Stimulated activated naive B cell treated with anti-CD40 and anti-IgM and Interleukin-4, amounts not matched to agents 10 μg/mL and 1 μg/mL and 100 μg/mL, for 72 hours (primary cell): ENCODE results near the gene GABPB1.

Source experiments
- ATAC-seq, 2 donors: fragments of 150-1000 bp; cut with Tn5 transposase; replicated peaks; 2 replicates each; pipeline ENCODE4 v1.10.0; 2021; ENCODE audit warnings: moderate library complexity in 1 of 2
- DNase-seq: peaks from one replicate; pipeline ENCODE4 v3.0.0; 2021
- H3K27ac Mint-ChIP-seq: one replicate; pipeline ENCODE4 v1.8.0; 2022; ENCODE audit warnings: mild to moderate bottlenecking, mixed read lengths
- H3K27me3 Mint-ChIP-seq, 2 donors: one replicate each; pipeline ENCODE4 v1.8.0; 2022; ENCODE audit warnings: mixed read lengths in 2 of 2
- H3K36me3 Mint-ChIP-seq, 2 donors: one replicate each; pipeline ENCODE4 v1.8.0; 2022; ENCODE audit warnings: mixed read lengths in 2 of 2, mild to moderate bottlenecking in 1 of 2
- H3K4me1 Mint-ChIP-seq, 2 donors: one replicate each; pipeline ENCODE4 v1.8.0; 2022; ENCODE audit warnings: mixed read lengths in 2 of 2, mild to moderate bottlenecking in 1 of 2
- H3K4me3 Mint-ChIP-seq, 2 donors: one replicate each; pipeline ENCODE4 v1.8.0; 2022; ENCODE audit warnings: mild to moderate bottlenecking in 2 of 2, mixed read lengths in 2 of 2, moderate library complexity in 1 of 2
- H3K9me3 Mint-ChIP-seq, 2 donors: one replicate each; pipeline ENCODE4 v1.8.0; 2022; ENCODE audit warnings: mixed read lengths in 2 of 2, mild to moderate bottlenecking in 1 of 2

The GABPB1 gene

GRCh38 chr15:50328116-50328515 lies 26.9 kb downstream of the GABPB1 start:
- no peak overlapping the region for H3K27ac Mint-ChIP-seq
- ATAC-seq: no peak
- peaks cover 10 to 34% of the 10 kb centered on the region in 2 donors for H3K4me1 Mint-ChIP-seq
- H3K36me3 Mint-ChIP-seq: peaks cover 5 to 12% of the 10 kb centered on the region in 2 donors
- no peak for DNase-seq
- no peaks in the 10 kb centered on the region for H3K27me3 Mint-ChIP-seq
- H3K4me3 Mint-ChIP-seq: no peak overlapping the region
- H3K9me3 Mint-ChIP-seq: no peaks in the 10 kb centered on the region

GRCh38 chr15:50321680-50322210 lies 33.3 kb downstream of the GABPB1 start:
- H3K4me1 Mint-ChIP-seq: peaks cover 7 to 18% of the 10 kb centered on the region in 2 donors
- H3K36me3 Mint-ChIP-seq: peaks cover 3 to 8% of the 10 kb centered on the region in 2 donors
- H3K4me3 Mint-ChIP-seq: no peak overlapping the region
- no peak for ATAC-seq
- H3K27me3 Mint-ChIP-seq: no peaks in the 10 kb centered on the region
- no peaks in the 10 kb centered on the region for H3K9me3 Mint-ChIP-seq
- no peak for DNase-seq
- no peak overlapping the region for H3K27ac Mint-ChIP-seq

DNA sequence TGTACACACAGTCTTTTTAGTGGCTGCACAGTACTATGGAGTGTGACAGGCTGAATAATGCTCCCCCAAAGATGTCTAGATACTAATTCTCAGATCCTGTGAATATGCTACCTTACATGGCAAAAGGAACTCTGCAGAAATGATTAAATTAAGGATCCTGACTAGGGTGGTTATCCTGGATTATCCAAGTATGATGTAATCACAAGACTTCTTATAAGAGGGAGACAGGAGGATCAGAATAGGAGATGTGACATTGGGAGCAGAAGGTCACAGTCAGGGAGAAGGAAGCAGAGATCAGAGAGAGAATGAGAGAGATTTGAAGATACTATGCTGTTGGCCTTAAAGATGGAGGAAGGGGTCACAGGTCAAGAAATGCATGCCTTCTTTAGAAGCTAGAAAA lies 34.5 kb downstream of the GABPB1 start:
- ATAC-seq (no peak), DNase-seq (no peak)
- Mint-ChIP-seq H3K27me3 (no peaks in the 10 kb centered on the region), H3K4me3 (no peak overlapping the region), H3K36me3 (peaks cover 3 to 8% of the 10 kb centered on the region in 2 donors), H3K4me1 (peaks cover 7 to 17% of the 10 kb centered on the region in 2 donors), H3K27ac (no peak overlapping the region), H3K9me3 (no peaks in the 10 kb centered on the region)

GRCh38 chr15:50318697-50319096 lies 36.3 kb downstream of the GABPB1 start:
- Mint-ChIP-seq H3K9me3 (no peaks in the 10 kb centered on the region), H3K27ac (peak overlapping the region; percentile 79), H3K4me1 (peaks cover 5 to 9% of the 10 kb centered on the region in 2 donors), H3K4me3 (no peak overlapping the region), H3K36me3 (peaks cover 0 to 3% of the 10 kb centered on the region in 2 donors), H3K27me3 (no peaks in the 10 kb centered on the region)
- no peak for DNase-seq
- no peak for ATAC-seq

DNA sequence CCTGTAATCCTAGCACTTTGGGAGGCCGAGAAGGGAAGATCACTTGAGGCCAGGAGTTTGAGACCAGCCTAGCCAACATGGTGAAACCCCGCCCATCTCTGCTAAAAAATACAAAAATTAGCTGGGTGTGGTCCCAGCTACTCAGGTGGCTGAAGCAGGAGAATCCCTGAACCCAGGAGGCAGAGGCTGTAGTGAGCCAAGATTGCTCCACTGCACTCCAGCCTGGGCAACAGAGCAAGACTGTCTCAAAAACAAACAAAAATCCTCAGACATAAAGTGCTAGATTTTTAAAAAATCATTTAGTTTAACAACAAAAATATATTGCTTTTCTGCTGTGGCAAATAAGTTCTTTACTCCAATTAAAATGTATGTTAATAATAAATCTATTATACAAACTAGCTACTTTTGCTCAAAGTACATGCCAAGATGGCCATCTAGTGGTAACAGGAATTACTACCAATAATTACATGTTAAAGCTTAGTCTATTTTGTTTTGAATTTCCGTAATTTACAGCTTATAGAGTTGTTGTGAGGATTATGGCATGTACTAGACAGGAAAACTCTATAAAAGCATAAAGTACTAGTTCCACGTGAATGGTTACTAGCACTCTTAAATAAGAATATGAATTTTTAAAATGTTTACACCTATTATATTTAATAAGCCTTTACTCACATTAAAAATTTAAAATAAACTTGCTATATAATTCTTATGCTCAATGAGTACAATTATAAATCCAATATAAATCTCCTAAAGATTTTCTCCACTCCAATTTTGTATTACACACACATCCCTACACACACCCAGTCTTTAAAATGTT lies 39.0 kb downstream of the GABPB1 start:
- Mint-ChIP-seq H3K4me3 (no peak overlapping the region), H3K4me1 (peaks cover 5 to 14% of the 10 kb centered on the region in 2 donors), H3K27me3 (no peaks in the 10 kb centered on the region), H3K9me3 (no peaks in the 10 kb centered on the region), H3K27ac (no peak overlapping the region), H3K36me3 (peaks cover 0 to 3% of the 10 kb centered on the region in 2 donors)
- peak in 1 of 2 donors; percentile 51 for ATAC-seq
- DNase-seq: no peak

DNA sequence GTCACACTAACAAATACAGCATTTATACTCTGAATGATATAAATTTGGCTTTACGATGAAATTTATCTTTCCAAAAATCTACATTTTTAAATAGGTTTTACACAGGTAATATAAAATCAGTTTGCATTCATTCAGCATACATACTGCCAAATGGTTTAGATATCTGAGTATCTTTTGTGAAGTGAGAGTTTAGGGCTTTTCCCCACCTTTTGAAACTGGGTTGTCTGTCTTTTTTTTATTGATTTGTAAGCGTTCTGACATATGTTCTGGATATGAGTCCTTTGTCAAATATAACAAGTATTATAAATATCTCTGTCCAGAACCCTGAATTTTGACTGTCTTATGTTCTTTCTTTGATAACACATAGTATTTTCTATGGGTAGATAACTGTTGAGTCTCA lies 42.4 kb downstream of the GABPB1 start:
- H3K27me3 Mint-ChIP-seq: no peaks in the 10 kb centered on the region
- peaks cover 13 to 22% of the 10 kb centered on the region in 2 donors for H3K36me3 Mint-ChIP-seq
- H3K27ac Mint-ChIP-seq: no peak overlapping the region
- H3K4me1 Mint-ChIP-seq: peaks cover 2 to 5% of the 10 kb centered on the region in 2 donors
- H3K9me3 Mint-ChIP-seq: peaks cover 8 to 9% of the 10 kb centered on the region in 2 donors
- no peak for DNase-seq
- H3K4me3 Mint-ChIP-seq: no peak overlapping the region
- peak in 1 of 2 donors; percentile 46 for ATAC-seq

DNA sequence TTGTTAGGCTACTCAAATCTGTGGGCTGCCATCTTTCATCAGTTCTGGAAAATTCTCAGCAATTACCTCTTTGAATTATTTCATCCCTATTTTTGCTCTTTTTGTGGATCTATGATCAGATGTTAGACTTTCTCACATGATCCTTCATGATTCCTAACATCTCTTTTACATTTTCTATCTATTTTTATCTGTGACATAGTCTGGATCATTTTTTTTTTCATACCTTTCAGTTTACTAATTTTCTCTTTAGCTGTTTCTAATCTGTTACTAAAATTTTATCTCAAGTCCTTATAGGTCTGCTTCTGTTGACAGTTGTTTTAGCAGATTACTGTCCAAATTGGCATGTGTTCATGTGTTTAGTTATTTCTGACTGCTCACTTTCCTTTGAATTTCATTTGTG lies 47.2 kb downstream of the GABPB1 start:
- Mint-ChIP-seq H3K4me3 (no peak overlapping the region), H3K4me1 (peaks cover 2 to 3% of the 10 kb centered on the region in 2 donors), H3K27ac (no peak overlapping the region), H3K9me3 (peaks cover 14 to 16% of the 10 kb centered on the region in 2 donors), H3K36me3 (peaks cover 27 to 34% of the 10 kb centered on the region in 2 donors), H3K27me3 (no peaks in the 10 kb centered on the region)
- ATAC-seq: no peak
- DNase-seq: no peak

GRCh38 chr15:50304836-50305235 lies 50.2 kb downstream of the GABPB1 start:
- Mint-ChIP-seq H3K4me3 (no peak overlapping the region), H3K27ac (no peak overlapping the region), H3K4me1 (peaks cover 0 to 8% of the 10 kb centered on the region in 2 donors), H3K9me3 (peaks cover 14 to 16% of the 10 kb centered on the region in 2 donors), H3K27me3 (no peaks in the 10 kb centered on the region), H3K36me3 (peaks cover 34 to 44% of the 10 kb centered on the region in 2 donors)
- no peak for ATAC-seq
- no peak for DNase-seq

DNA sequence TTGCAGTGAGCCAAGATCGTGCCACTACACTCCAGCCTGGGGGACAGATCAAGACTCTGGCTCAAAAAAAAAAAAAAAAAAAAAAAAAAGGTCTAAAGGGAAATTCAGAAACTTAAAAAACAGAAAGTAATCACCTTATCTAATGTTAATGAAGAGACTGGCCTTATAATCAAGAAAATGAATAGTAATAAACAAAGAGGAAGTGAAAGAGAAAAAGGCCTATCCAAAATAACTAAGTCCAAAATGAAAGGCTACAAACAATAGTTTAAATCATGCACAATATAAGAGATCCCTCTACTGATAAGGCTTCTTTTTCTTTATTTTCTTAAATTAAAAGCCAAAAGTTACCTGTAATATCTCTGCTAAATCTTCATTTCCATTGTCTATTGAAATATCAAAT lies 52.4 kb downstream of the GABPB1 start:
- ATAC-seq: peak; percentile 77 to 83
- Mint-ChIP-seq H3K4me1 (peaks cover 0 to 8% of the 10 kb centered on the region in 2 donors), H3K36me3 (peaks cover 28 to 37% of the 10 kb centered on the region in 2 donors), H3K9me3 (peaks cover 6% of the 10 kb centered on the region in 2 donors), H3K27ac (peak overlapping the region; percentile 42), H3K4me3 (no peak overlapping the region), H3K27me3 (no peaks in the 10 kb centered on the region)
- DNase-seq: no peak

DNA sequence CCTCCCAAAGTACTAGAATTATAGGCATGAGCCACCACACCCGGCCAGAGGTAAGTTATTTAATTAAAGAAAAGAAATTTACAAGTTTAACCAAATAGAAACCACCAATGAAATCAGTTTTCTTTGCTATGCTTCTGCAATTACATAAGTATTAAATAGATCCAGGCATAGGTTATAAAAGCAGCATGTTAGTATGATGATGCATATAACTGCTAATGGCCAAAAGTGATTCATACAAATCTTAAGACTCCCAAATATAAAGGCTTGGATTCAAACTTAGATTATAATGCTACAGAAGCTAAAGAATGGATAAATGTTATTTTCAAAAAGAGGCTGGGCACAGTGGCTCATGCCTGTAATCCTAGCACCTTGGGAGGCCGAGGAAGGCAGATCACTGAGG lies 56.7 kb downstream of the GABPB1 start:
- Mint-ChIP-seq H3K4me1 (peaks cover 4 to 15% of the 10 kb centered on the region in 2 donors), H3K4me3 (no peak overlapping the region), H3K27ac (no peak overlapping the region), H3K9me3 (no peaks in the 10 kb centered on the region), H3K36me3 (peaks cover 25 to 40% of the 10 kb centered on the region in 2 donors), H3K27me3 (no peaks in the 10 kb centered on the region)
- ATAC-seq (no peak), DNase-seq (no peak)

DNA sequence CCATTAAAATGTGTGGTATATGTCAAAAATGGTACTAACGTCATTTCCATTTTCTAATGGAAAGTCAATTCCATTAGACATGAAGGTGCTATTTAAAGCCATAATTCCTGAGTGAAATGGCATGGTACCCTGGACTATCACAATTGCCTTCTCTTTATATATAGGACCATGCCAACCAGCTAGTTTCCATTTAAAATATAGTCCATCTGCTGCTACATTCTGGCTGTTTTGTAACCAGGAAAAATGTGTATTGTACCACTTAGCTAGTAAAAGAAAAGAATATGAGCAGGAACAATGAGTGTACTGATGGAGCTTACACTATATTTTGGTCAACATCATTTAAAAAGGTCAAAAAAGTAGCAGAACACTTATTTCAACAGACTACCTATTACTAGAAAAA lies 59.0 kb downstream of the GABPB1 start:
- H3K4me3 Mint-ChIP-seq: no peak overlapping the region
- no peak overlapping the region for H3K27ac Mint-ChIP-seq
- no peaks in the 10 kb centered on the region for H3K27me3 Mint-ChIP-seq
- H3K4me1 Mint-ChIP-seq: peaks cover 4 to 7% of the 10 kb centered on the region in 2 donors
- no peaks in the 10 kb centered on the region for H3K9me3 Mint-ChIP-seq
- H3K36me3 Mint-ChIP-seq: peaks cover 19 to 33% of the 10 kb centered on the region in 2 donors
- no peak for DNase-seq
- ATAC-seq: no peak

- Mint-ChIP-seq H3K27ac (peak overlapping the region; percentile 37), H3K36me3 (peaks cover 14 to 24% of the 10 kb centered on the region in 2 donors), H3K4me3 (no peak overlapping the region), H3K27me3 (no peaks in the 10 kb centered on the region), H3K9me3 (no peaks in the 10 kb centered on the region), H3K4me1 (peaks cover 0 to under 1% of the 10 kb centered on the region in 2 donors)
- DNase-seq (no peak), ATAC-seq (no peak)
Measured at GRCh38 chr15:50289749-50290148, 65.2 kb downstream of the GABPB1 start.

DNA sequence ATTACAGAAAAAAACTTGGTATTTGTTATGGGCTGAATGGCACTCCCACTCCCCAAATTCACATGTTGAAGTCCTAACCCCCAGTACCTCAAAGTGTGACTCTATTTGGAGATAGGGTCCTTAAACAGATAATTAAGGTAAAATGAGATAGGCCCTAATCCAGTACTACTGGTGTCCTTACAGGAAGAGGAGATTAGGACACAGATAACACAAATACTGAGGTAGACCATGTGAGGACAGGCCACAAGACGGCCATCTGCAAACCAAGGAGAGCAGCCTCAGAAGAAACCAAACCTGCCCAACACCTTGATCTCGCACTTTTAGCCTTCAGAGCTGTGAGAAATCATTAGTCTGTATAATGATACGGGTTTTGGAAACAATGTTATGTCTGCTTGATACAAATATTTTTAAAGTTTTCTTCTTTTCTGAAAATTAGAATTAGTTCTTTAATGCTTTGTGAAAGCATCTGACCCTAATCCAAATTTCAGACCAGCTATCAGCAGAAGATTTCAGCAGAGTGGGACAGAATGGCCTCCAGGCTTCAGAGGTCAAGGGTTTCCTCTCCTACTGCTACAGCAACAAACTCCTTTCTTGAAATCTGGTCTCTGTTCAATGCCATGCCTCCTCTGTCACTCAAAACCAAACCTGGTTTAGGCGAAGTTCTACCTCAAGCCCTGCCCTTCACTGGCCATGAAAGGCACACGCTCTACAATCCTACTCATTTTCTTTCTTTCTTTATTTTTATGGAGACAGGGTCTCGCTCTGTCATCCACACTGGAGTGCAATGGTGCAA lies 67.5 kb downstream of the GABPB1 start:
- Mint-ChIP-seq H3K27ac (no peak overlapping the region), H3K4me3 (no peak overlapping the region), H3K27me3 (no peaks in the 10 kb centered on the region), H3K36me3 (peaks cover 22 to 33% of the 10 kb centered on the region in 2 donors), H3K4me1 (no peaks in the 10 kb centered on the region), H3K9me3 (no peaks in the 10 kb centered on the region)
- ATAC-seq (no peak), DNase-seq (no peak)

DNA sequence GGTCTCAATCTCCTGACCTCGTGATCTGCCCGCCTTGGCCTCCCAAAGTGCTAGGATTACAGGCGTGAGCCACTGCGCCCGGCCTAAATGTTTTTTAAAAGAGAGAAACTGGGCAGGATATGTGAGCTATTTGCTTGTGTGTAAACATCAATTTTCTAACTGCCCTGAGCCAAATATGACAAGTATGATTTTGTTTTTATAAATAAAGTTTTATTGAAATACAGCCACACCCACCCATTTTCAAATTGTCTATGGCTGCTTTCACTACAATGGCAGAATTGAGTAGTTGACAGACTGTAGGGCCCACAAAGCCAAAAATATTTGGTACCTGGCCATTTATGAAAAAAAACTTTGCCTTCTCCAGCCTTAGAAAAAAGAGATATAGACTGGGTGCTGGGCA lies 73.6 kb downstream of the GABPB1 start:
- Mint-ChIP-seq H3K27ac (no peak overlapping the region), H3K9me3 (no peaks in the 10 kb centered on the region), H3K4me3 (no peak overlapping the region), H3K4me1 (peaks cover 0 to 3% of the 10 kb centered on the region in 2 donors), H3K27me3 (no peaks in the 10 kb centered on the region), H3K36me3 (peaks cover 13 to 17% of the 10 kb centered on the region in 2 donors)
- DNase-seq (no peak), ATAC-seq (no peak)
